SK-MEL-5 (cell line): ENCODE results near the gene SLC25A48. TPM values are rescaled to one million over a fixed set of nuclear protein-coding genes. Genes with fewer than 3 reads are reported as not detected.

Experiments
- DNase-seq: peaks from one replicate; pipeline ENCODE4 v3.0.0-alpha.2; 2016; ENCODE audit warnings: low read depth, low spot score
- in situ Hi-C: cut with HindIII; loops from 2 replicates; pipeline ENCODE4 v1.10.0; 2016; ENCODE audit warnings: low sequenced_read_pairs, high pct_unique_total_duplicates, low pct_unique_long_range_greater_than_20kb
- total RNA-seq: library from RNA; depleted of rRNA; stranded (reverse); fragments of >200 nt; shearing (Covaris generic); gene quantifications from 2 replicates; pipeline ENCODE4 v1.2.3, GENCODE V29; 2014

The SLC25A48 gene
- total RNA-seq, 1 experiment from 2014 or later: 0.05 TPM

- in situ Hi-C loops: no loop called here
- DNase-seq: peak; percentile 77
Measured at GRCh38 chr5:135887447-135887864, 53.0 kb downstream of the SLC25A48 start.

- DNase-seq: peak; percentile 8
- in situ Hi-C loops: no loop called here
Measured at GRCh38 chr5:135887881-135888614, 53.6 kb downstream of the SLC25A48 start.

GRCh38 chr5:135890296-135890695 is 55.8 kb downstream of the SLC25A48 start:
- in situ Hi-C loops: no loop called here
- no peak for DNase-seq

- in situ Hi-C loops: no loop called here
- peak; percentile 4 for DNase-seq
Measured at GRCh38 chr5:135890867-135891266, 56.4 kb downstream of the SLC25A48 start.

GRCh38 chr5:135891268-135891667 is 56.8 kb downstream of the SLC25A48 start:
- in situ Hi-C loops: no loop called here
- DNase-seq: peak; percentile 16

- DNase-seq: peak; percentile 49
- in situ Hi-C loops: no loop called here
Measured at GRCh38 chr5:135891791-135892190, 57.3 kb downstream of the SLC25A48 start.

- no peak for DNase-seq
- in situ Hi-C loops: no loop called here
Measured at GRCh38 chr5:135894276-135894675, 59.8 kb downstream of the SLC25A48 start.

- no peak for DNase-seq
- in situ Hi-C loops: no loop called here
Measured at GRCh38 chr5:135894789-135895188, 60.3 kb downstream of the SLC25A48 start.

GRCh38 chr5:135895474-135896006 is 61.1 kb downstream of the SLC25A48 start, which contains the start of gene IL9:
Gene IL9 (minus strand): TSS chr5:135895841. CDS start chr5:135895816, 25 bp downstream.
- no peak for DNase-seq
- in situ Hi-C loops: no loop called here

GRCh38 chr5:135898651-135899050 is 64.2 kb downstream of the SLC25A48 start:
- in situ Hi-C loops: no loop called here
- DNase-seq: no peak

GRCh38 chr5:135900276-135900675 is 65.8 kb downstream of the SLC25A48 start:
- no peak for DNase-seq
- in situ Hi-C loops: no loop called here

GRCh38 chr5:135901633-135902032 is 67.2 kb downstream of the SLC25A48 start:
- no peak for DNase-seq
- in situ Hi-C loops: no loop called here

GRCh38 chr5:135905144-135905543 is 70.7 kb downstream of the SLC25A48 start:
- in situ Hi-C loops: no loop called here
- DNase-seq: no peak

- in situ Hi-C loops: no loop called here
- DNase-seq: peak; percentile 2
Measured at GRCh38 chr5:135913713-135914626, 79.5 kb downstream of the SLC25A48 start.

GRCh38 chr5:135915466-135916001 is 81.1 kb downstream of the SLC25A48 start:
- in situ Hi-C loops: no loop called here
- DNase-seq: no peak

- DNase-seq: no peak
- in situ Hi-C loops: no loop called here
Measured at GRCh38 chr5:135916638-135917263, 82.3 kb downstream of the SLC25A48 start.

- no peak for DNase-seq
- in situ Hi-C loops: no loop called here
Measured at GRCh38 chr5:135920199-135920598, 85.7 kb downstream of the SLC25A48 start.

GRCh38 chr5:135921388-135921787 is 86.9 kb downstream of the SLC25A48 start:
- in situ Hi-C loops: no loop called here
- no peak for DNase-seq
